ENCODE data around the gene BABAM2. TPM values are rescaled to one million over a fixed set of nuclear protein-coding genes. Genes with fewer than 3 reads are reported as not detected.

BABAM2 gene
- total RNA-seq, 4 donors from 2014 or later = 35.0 to 70.5 (median 51.5) TPM

DNA sequence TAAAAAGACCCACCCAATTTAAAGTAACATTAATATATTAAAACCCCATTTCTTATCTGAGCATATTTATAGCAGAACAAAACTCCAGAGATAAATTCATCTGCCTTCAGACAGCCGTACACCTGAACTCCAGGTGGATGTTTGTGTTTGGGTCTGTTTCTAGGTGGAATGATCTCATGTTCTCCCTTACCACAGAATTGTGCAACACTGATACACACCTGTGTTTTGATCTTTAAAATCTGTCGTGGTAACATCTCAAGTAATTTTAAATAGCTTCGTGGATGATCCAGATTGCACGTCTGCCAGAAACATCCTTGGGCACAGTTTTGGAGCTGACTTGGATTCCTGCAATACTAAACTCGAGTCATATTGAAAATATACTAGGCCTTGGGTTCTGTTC, 294.6 kb downstream of the BABAM2 start:
- Histone ChIP-seq H3K9me3 (no peaks in the 10 kb centered on the region), H3K36me3 (no peaks in the 10 kb centered on the region), H3K4me3 (no peak overlapping the region), H3K27ac (no peak overlapping the region), H3K4me1 (no peaks in the 10 kb centered on the region), H3K27me3 (no peaks in the 10 kb centered on the region)
- no peak for DNase-seq
- TF ChIP-seq, protein P1, sequence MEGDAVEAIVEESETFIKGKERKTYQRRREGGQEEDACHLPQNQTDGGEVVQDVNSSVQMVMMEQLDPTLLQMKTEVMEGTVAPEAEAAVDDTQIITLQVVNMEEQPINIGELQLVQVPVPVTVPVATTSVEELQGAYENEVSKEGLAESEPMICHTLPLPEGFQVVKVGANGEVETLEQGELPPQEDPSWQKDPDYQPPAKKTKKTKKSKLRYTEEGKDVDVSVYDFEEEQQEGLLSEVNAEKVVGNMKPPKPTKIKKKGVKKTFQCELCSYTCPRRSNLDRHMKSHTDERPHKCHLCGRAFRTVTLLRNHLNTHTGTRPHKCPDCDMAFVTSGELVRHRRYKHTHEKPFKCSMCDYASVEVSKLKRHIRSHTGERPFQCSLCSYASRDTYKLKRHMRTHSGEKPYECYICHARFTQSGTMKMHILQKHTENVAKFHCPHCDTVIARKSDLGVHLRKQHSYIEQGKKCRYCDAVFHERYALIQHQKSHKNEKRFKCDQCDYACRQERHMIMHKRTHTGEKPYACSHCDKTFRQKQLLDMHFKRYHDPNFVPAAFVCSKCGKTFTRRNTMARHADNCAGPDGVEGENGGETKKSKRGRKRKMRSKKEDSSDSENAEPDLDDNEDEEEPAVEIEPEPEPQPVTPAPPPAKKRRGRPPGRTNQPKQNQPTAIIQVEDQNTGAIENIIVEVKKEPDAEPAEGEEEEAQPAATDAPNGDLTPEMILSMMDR (IDR thresholded peaks at IDR 0.05) = no peak
- no peak for TF ChIP-seq POLR2A (IDR thresholded peaks at IDR 0.05)

DNA sequence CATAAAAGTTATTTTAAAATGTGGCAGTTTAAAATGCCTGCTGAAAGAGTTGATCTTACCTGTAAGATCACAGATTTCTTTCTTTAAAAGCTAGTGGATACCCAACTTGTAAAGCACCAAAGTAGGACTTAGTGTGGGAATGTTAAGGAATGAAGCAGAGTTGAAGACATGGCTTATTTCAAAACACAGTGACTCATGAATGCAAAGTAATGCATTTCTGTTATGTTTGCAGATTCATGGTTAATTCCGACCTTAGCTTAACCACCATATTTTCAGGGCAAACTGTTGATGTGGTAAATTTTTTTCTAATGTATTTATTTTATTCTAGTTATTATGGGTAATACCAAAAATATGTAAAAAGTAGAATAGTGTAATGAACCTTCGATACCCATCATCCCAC, 295.4 kb downstream of the BABAM2 start:
- Histone ChIP-seq H3K4me1 (no peaks in the 10 kb centered on the region), H3K27me3 (no peaks in the 10 kb centered on the region), H3K4me3 (no peak overlapping the region), H3K27ac (no peak overlapping the region), H3K36me3 (no peaks in the 10 kb centered on the region), H3K9me3 (no peaks in the 10 kb centered on the region)
- no peak for TF ChIP-seq POLR2A (IDR thresholded peaks at IDR 0.05)
- TF ChIP-seq, protein P1 (IDR thresholded peaks at IDR 0.05) = no peak
- no peak for DNase-seq

DNA sequence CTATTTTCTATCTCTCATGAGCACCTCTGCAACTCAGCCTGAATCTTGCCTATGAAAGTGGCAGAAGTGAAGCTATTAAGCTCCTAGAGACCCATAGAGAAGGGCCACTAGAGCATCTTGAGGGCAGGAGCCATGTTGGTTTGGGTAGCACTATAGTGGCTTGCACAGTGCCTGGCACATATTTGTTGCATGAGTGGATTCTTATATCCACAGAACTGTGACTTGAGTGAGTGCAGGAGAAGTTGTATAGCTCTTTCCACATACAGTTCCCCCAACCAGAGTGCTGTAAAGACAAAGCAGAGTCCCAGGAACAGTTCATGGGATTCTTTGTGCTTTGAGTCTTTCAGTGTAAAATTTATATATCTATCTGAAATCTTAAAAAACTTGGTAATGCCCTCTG, 296.7 kb downstream of the BABAM2 start:
- Histone ChIP-seq H3K4me3 (no peak overlapping the region), H3K36me3 (no peaks in the 10 kb centered on the region), H3K27ac (no peak overlapping the region), H3K4me1 (no peaks in the 10 kb centered on the region), H3K9me3 (no peaks in the 10 kb centered on the region), H3K27me3 (no peaks in the 10 kb centered on the region)
- TF ChIP-seq, protein P1 (IDR thresholded peaks at IDR 0.05) = no peak
- no peak for TF ChIP-seq POLR2A (IDR thresholded peaks at IDR 0.05)
- no peak for DNase-seq

DNA sequence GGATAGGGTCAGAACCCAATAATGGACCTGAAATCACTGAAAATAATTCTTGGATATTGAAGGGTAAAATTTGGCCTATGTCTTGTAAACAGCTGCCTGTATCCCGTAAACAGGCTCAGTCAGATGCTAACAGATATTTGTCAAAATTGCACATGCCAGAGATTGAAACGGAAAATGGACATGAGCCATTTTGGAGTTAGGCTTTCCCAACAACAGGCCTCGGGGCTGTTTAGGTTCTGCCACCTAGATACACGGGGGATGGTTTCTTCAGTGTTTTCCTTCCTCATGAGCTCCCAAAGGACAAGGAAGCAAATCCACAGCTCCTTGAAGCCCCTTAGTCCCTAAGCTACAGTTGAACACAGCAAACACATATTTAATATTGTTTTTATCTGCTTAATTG, 297.9 kb downstream of the BABAM2 start:
- Histone ChIP-seq H3K4me1 (no peaks in the 10 kb centered on the region), H3K4me3 (no peak overlapping the region), H3K9me3 (no peaks in the 10 kb centered on the region), H3K27ac (no peak overlapping the region), H3K36me3 (no peaks in the 10 kb centered on the region), H3K27me3 (no peaks in the 10 kb centered on the region)
- DNase-seq = no peak
- TF ChIP-seq, protein P1 (IDR thresholded peaks at IDR 0.05) = no peak
- TF ChIP-seq POLR2A (IDR thresholded peaks at IDR 0.05) = no peak

DNA sequence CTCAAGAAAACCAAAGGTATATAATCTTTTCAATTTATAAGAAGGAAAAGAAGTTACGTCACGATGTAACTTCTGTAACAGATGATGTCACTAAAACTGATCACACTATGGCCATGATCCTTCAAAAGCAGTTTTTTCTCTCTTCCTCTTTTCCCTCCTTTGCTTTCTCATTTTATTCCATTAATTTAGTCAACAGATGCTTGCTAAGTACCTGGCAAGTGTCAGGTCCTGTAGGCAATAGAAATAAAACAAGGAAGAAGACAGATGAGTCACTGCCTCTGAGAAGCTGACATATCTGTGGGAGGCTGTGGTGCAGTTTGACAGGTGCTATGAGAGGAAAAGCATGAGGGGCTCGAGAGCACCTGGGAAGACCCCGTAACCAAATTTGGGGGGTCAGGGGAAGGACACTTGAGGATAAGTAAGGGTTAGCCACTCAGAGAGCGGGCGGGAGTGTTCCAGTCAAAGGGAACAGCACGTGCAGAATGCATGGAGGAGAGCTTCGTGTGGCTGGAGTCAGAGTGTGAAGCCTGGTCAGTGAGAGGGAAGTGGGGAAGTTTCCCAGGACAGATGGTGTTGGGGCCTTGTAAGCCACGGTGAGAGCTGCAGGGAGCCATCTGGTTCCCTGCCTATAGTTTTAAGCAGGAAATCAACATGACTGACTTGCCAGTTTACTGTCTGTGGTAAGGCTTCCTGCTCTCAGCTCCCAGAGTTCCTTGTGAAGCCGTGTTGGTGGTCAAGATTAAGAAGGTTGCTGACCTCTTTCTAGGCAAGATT, 303.3 kb downstream of the BABAM2 start:
- H3K27ac ChIP-seq = no peak overlapping the region
- no peak for DNase-seq

More for the DNA sequence above, 303.3 kb downstream of the BABAM2 start:
- no peak for TF ChIP-seq POLR2A (IDR thresholded peaks at IDR 0.05)
- TF ChIP-seq, protein P1 (IDR thresholded peaks at IDR 0.05) = no peak
- peaks cover 0 to 12% (median 0%) of the 10 kb centered on the region in 4 donors for H3K4me1 ChIP-seq
- H3K36me3 ChIP-seq = no peaks in the 10 kb centered on the region
- no peaks in the 10 kb centered on the region for H3K9me3 ChIP-seq
- no peaks in the 10 kb centered on the region for H3K27me3 ChIP-seq
- H3K4me3 ChIP-seq = no peak overlapping the region

Measured in Peyer's patch (tissue), 4 donors.